GM12864 (cell line): Measurements from ENCODE around the gene RP9.

Source experiments
- DNase-seq: peaks from one replicate; pipeline ENCODE4 v3.0.0-alpha.2; 2011; ENCODE audit warnings: low read depth
- H3K4me3 ChIP-seq: 2 replicates; pipeline ENCODE4 v1.5.1; 2011; ENCODE audit warnings: mild to moderate bottlenecking, low read depth, low read length, control low read depth
- CTCF ChIP-seq: IDR thresholded peaks from 2 replicates; pipeline ENCODE4 v1.5.1; 2011; ENCODE audit warnings: low read depth, mild to moderate bottlenecking, moderate library complexity, low read length, control low read depth, inconsistent platforms; ENCODE audit errors: missing control alignments

Gene RP9

GRCh38 chr7:33079096-33079495 lies 30.1 kb downstream of the RP9 start:
- no peak overlapping the region for H3K4me3 ChIP-seq
- TF ChIP-seq CTCF = no peak
- no peak for DNase-seq

- no peak overlapping the region for H3K4me3 ChIP-seq
- no peak for DNase-seq
- no peak for TF ChIP-seq CTCF
These were observed 32.5 kb downstream of the RP9 start for GRCh38 chr7:33076737-33077136.

GRCh38 chr7:33075818-33076518 lies 33.2 kb downstream of the RP9 start:
- H3K4me3 ChIP-seq = no peak overlapping the region
- no peak for TF ChIP-seq CTCF
- no peak for DNase-seq

- no peak for TF ChIP-seq CTCF
- no peak for DNase-seq
- no peak overlapping the region for H3K4me3 ChIP-seq
These were observed 36.0 kb downstream of the RP9 start for GRCh38 chr7:33073243-33073642.

GRCh38 chr7:33072471-33072870 lies 36.7 kb downstream of the RP9 start:
- no peak for DNase-seq

GRCh38 chr7:33070831-33071230 lies 38.4 kb downstream of the RP9 start:
- TF ChIP-seq CTCF = no peak
- no peak overlapping the region for H3K4me3 ChIP-seq
- DNase-seq = no peak

More at GRCh38 chr7:33072471-33072870, 36.7 kb downstream of the RP9 start:
- H3K4me3 ChIP-seq = no peak overlapping the region
- no peak for TF ChIP-seq CTCF

GRCh38 chr7:33070277-33070676 lies 38.9 kb downstream of the RP9 start:
- no peak overlapping the region for H3K4me3 ChIP-seq
- no peak for TF ChIP-seq CTCF
- no peak for DNase-seq
